DND-41 (cell line): ENCODE measurements around the gene CCDC154.

ENCODE experiments used
- ATAC-seq: fragments of 200-7000 bp; cut with Tn5 transposase; 3 replicates; pipeline ENCODE4 v1.9.1; 2021; ENCODE audit warnings: low read depth; ENCODE audit not compliant: insufficient read depth
- DNase-seq: peaks from one replicate; pipeline ENCODE4 v3.0.0-alpha.2; 2020
- H2AFZ ChIP-seq: 2 replicates; pipeline ENCODE4 v1.6.0; 2012; ENCODE audit warnings: low read depth, low read length
- H3K27ac ChIP-seq: 2 replicates; pipeline ENCODE4 v1.5.1; 2012; ENCODE audit warnings: low read length, inconsistent platforms
- H3K27me3 ChIP-seq: fragments of 200-600 bp; sonication (generic); 2 replicates; pipeline ENCODE4 v1.6.0; 2012; ENCODE audit warnings: low read length, mild to moderate bottlenecking, inconsistent platforms; ENCODE audit not compliant: insufficient read depth, poor library complexity
- H3K36me3 ChIP-seq: 2 replicates; pipeline ENCODE4 v1.5.1; 2012; ENCODE audit warnings: low read length, inconsistent platforms; ENCODE audit not compliant: insufficient read depth
- H3K4me1 ChIP-seq: 2 replicates; pipeline ENCODE4 v1.5.1; 2012; ENCODE audit warnings: mild to moderate bottlenecking, low read length; ENCODE audit not compliant: insufficient read depth
- H3K4me2 ChIP-seq: 2 replicates; pipeline ENCODE4 v1.6.0; 2012; ENCODE audit warnings: mild to moderate bottlenecking, moderate library complexity, low read length, inconsistent platforms; ENCODE audit not compliant: insufficient read depth
- H3K4me3 ChIP-seq, 2 experiments: fragments of 200-600 bp in 1 of 2; shearing (Covaris generic) in 1 of 2; 2 replicates each; pipeline ENCODE4 v1.5.1; 2012 to 2016; ENCODE audit warnings: inconsistent platforms in 2 of 2, low read length in 2 of 2, mild to moderate bottlenecking in 2 of 2, low read depth in 1 of 2, moderate library complexity in 1 of 2
- H3K79me2 ChIP-seq: 2 replicates; pipeline ENCODE4 v1.6.0; 2012; ENCODE audit warnings: low read length, inconsistent platforms; ENCODE audit not compliant: insufficient read depth
- H3K9ac ChIP-seq: 2 replicates; pipeline ENCODE4 v1.6.0; 2012; ENCODE audit warnings: low read depth, mild to moderate bottlenecking, inconsistent platforms, low read length, moderate library complexity
- H3K9me3 ChIP-seq: 2 replicates; pipeline ENCODE4 v1.5.1; 2012; ENCODE audit warnings: low read length, moderate library complexity, mild to moderate bottlenecking, inconsistent platforms; ENCODE audit not compliant: insufficient read depth, severe bottlenecking
- H4K20me1 ChIP-seq: 2 replicates; pipeline ENCODE4 v1.6.0; 2012; ENCODE audit warnings: low read length; ENCODE audit not compliant: insufficient read depth
- EZH2 ChIP-seq: IDR thresholded peaks from 3 replicates; pipeline ENCODE4 v1.6.1; 2012; ENCODE audit warnings: borderline replicate concordance, low read depth, mild to moderate bottlenecking, moderate library complexity, low read length, inconsistent platforms; ENCODE audit not compliant: severe bottlenecking
- TF ChIP-seq, protein P1 (sequence below): IDR thresholded peaks from 2 replicates; pipeline ENCODE4 v1.5.1; 2012; ENCODE audit warnings: borderline replicate concordance, low read length, moderate library complexity, mild to moderate bottlenecking; ENCODE audit not compliant: poor library complexity, severe bottlenecking; ENCODE audit errors: extremely low read depth

The CCDC154 gene

DNA sequence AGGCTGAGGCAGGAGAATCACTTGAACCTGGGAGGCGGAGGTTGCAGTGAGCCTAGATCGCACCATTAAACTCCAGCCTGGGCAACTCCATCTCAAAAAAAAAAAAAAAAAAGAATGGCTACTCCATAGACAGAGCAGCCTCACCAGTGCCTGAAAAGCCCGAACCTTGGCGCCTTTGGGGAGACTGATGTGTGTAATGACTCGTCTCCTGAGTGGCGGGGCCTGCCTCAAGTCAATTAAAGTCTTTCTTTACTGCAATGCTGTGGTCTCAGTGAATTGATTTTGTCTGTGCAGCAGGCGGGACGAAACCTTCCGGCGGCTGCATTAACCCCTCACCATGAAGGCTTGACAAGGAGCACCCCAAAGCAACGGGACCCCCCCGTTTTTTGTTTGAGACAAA is 20.3 kb downstream of the CCDC154 start:
- H3K9ac ChIP-seq: no peak overlapping the region
- peaks cover 24% of the 10 kb centered on the region for H3K4me1 ChIP-seq
- no peak overlapping the region for H2AFZ ChIP-seq
- no peak for ATAC-seq
- TF ChIP-seq EZH2: no peak
- TF ChIP-seq, protein P1, sequence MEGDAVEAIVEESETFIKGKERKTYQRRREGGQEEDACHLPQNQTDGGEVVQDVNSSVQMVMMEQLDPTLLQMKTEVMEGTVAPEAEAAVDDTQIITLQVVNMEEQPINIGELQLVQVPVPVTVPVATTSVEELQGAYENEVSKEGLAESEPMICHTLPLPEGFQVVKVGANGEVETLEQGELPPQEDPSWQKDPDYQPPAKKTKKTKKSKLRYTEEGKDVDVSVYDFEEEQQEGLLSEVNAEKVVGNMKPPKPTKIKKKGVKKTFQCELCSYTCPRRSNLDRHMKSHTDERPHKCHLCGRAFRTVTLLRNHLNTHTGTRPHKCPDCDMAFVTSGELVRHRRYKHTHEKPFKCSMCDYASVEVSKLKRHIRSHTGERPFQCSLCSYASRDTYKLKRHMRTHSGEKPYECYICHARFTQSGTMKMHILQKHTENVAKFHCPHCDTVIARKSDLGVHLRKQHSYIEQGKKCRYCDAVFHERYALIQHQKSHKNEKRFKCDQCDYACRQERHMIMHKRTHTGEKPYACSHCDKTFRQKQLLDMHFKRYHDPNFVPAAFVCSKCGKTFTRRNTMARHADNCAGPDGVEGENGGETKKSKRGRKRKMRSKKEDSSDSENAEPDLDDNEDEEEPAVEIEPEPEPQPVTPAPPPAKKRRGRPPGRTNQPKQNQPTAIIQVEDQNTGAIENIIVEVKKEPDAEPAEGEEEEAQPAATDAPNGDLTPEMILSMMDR: no peak
- H3K36me3 ChIP-seq: peaks cover 4% of the 10 kb centered on the region; the same call in 1 of the 2 replicates
- H3K27ac ChIP-seq: no peak overlapping the region
- H3K4me3 ChIP-seq: no peak overlapping the region
- no peak overlapping the region for H3K4me2 ChIP-seq
- H3K79me2 ChIP-seq: peaks cover 15% of the 10 kb centered on the region
- no peaks in the 10 kb centered on the region for H3K27me3 ChIP-seq
- H3K9me3 ChIP-seq: no peaks in the 10 kb centered on the region
- H4K20me1 ChIP-seq: peaks cover 8% of the 10 kb centered on the region
- no peak for DNase-seq

DNA sequence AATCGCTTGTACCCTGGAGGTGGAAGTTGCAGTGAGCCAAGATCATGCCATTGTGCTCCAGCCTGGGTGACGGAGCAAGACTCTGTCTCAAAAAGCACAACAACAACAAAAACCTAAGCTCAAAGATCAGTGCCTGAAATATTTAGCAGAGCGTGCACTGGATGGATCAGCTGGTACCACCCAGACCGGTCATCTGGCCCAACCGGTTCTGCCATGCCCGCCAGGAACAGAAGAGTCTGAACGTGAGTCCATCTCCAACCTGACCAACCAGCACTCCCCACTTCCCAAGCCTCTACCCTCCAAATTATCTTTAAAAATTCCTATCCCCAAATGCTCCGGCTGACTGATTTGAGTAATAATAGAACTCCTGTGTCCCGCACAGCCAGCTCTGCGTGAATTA is 22.3 kb downstream of the CCDC154 start:
- no peak for ATAC-seq
- Histone ChIP-seq H4K20me1 (peaks cover 8% of the 10 kb centered on the region), H3K4me2 (peak overlapping the region; percentile 17; the same call in 1 of the 2 replicates), H3K4me3 (no peak overlapping the region), H2AFZ (no peak overlapping the region), H3K9me3 (no peaks in the 10 kb centered on the region), H3K9ac (peak overlapping the region; percentile 74; the same call in 1 of the 2 replicates), H3K27me3 (no peaks in the 10 kb centered on the region), H3K27ac (peak overlapping the region; percentile 52), H3K4me1 (peaks cover 40% of the 10 kb centered on the region), H3K79me2 (peaks cover 28% of the 10 kb centered on the region), H3K36me3 (peaks cover 11% of the 10 kb centered on the region)
- TF ChIP-seq EZH2: no peak
- TF ChIP-seq, protein P1: no peak
- DNase-seq: no peak

DNA sequence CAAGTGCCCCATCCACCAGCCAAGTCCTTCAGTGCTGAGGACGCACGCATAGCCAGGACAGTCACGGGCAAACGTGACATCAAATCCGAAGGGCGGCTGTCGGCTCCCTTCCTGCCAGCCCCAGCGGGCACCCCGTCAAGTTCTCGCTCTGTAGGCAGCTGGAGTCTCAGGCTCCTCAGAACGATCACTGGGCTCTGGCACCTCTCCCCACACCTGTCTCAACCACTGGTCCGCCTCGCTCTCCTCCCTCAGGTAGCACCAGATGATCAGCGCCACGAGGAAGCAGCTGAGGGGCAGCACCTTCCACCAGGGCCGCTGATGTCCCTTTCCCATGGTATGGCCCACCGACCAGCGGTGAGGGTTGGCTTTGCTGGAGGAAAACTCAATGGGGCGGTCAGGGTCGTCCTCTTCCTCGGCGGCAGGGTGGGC is 24.2 kb downstream of the CCDC154 start:
- no peaks in the 10 kb centered on the region for H3K27me3 ChIP-seq
- peak overlapping the region; percentile 88 to 92 for H3K4me3 ChIP-seq
- H3K4me2 ChIP-seq: peak overlapping the region; percentile 93
- H3K27ac ChIP-seq: peak overlapping the region; percentile 74
- H3K9ac ChIP-seq: peak overlapping the region; percentile 74
- ATAC-seq (no peak), DNase-seq (peak; percentile 10)
- peaks cover 43% of the 10 kb centered on the region for H3K4me1 ChIP-seq
- H3K36me3 ChIP-seq: peaks cover 11% of the 10 kb centered on the region
- no peaks in the 10 kb centered on the region for H3K9me3 ChIP-seq
- H4K20me1 ChIP-seq: peaks cover 8% of the 10 kb centered on the region
- H2AFZ ChIP-seq: peak overlapping the region; percentile 60
- H3K79me2 ChIP-seq: peaks cover 28% of the 10 kb centered on the region
- TF ChIP-seq EZH2: no peak
- TF ChIP-seq, protein P1: no peak
